ENCODE measurements around the gene SLC45A1. TPM values are rescaled to one million over a fixed set of nuclear protein-coding genes. Genes with fewer than 3 reads are reported as not detected.

The SLC45A1 gene
- total RNA-seq, 2 donors from 2014 or later, result 4.4 to 6.0 TPM

- ATAC-seq (ENCODE audit: insufficient number of reproducible peaks, low FRiP score, low read depth), result no peak
- H3K36me3 ChIP-seq, result no peaks in the 10 kb centered on the region
- no peak for DNase-seq (ENCODE audit: low spot score)
- H3K27ac ChIP-seq, result no peak overlapping the region
- H3K27me3 ChIP-seq (replicated peaks; ENCODE audit: insufficient read depth), result no peaks in the 10 kb centered on the region
- H3K4me1 ChIP-seq (ENCODE audit: control insufficient read depth in 1 of 2, low read depth in 2 of 2), result peaks cover 22 to 66% of the 10 kb centered on the region in 2 donors
- no peak for TF ChIP-seq CTCF (IDR thresholded peaks at IDR 0.05)
- H3K9me3 ChIP-seq, result no peaks in the 10 kb centered on the region
- H3K4me3 ChIP-seq, result no peak overlapping the region
Measured at GRCh38 chr1:8386247-8386646, 68.3 kb downstream of the SLC45A1 start.

DNA sequence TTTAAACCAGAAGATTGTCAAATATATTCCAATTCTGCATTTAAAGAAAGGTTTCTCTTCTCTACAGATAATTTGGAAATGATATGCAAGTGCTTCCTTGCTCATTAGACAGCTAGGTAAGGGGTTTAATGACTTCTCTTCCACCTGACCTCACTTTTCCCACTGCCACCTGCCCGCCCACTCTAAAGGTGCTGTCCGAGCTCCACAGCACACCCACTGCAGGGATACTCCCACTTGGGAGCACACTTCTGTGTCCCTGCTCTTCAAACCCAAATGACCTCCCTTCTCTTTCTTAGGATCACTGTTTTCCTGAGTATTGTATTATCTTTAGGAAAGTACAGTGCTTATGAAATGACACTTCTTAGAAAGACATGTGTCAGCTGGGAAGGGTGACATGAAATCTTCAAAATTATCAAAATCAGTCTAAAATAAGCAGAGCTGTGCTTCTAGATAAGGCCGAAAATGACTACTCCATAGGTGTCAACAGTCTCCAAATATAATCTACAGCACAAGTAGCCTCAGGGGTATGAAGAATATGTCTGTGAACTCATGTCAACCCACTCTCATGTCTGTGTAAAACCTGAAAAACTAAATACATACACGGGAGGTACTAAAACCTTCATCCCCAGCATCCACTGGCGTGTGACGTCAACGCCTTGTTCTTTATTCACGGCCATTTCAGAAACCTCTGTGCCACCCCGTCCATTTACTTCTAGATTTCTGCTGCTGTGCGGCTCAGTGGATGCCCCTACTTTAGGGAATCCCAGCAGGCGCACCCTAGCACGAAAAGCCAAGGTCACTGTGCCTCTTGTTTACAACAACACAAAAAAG, 71.0 kb downstream of the SLC45A1 start:
- no peak for DNase-seq (ENCODE audit: low spot score)
- Histone ChIP-seq H3K27me3 (replicated peaks; ENCODE audit: insufficient read depth) (no peaks in the 10 kb centered on the region), H3K4me3 (no peak overlapping the region), H3K36me3 (no peaks in the 10 kb centered on the region), H3K27ac (no peak overlapping the region), H3K4me1 (ENCODE audit: control insufficient read depth in 1 of 2, low read depth in 2 of 2) (peaks cover 8 to 66% of the 10 kb centered on the region in 2 donors), H3K9me3 (no peaks in the 10 kb centered on the region)
- no peak for ATAC-seq (ENCODE audit: insufficient number of reproducible peaks, low FRiP score, low read depth)
- no peak for TF ChIP-seq CTCF (IDR thresholded peaks at IDR 0.05)

- Histone ChIP-seq H3K27me3 (replicated peaks; ENCODE audit: insufficient read depth) (no peaks in the 10 kb centered on the region), H3K4me3 (no peak overlapping the region), H3K4me1 (ENCODE audit: control insufficient read depth in 1 of 2, low read depth in 2 of 2) (peaks cover 12 to 66% of the 10 kb centered on the region in 2 donors), H3K9me3 (no peaks in the 10 kb centered on the region), H3K27ac (no peak overlapping the region), H3K36me3 (no peaks in the 10 kb centered on the region)
- ATAC-seq (ENCODE audit: insufficient number of reproducible peaks, low FRiP score, low read depth), result no peak
- DNase-seq (ENCODE audit: low spot score), result no peak
- TF ChIP-seq CTCF (IDR thresholded peaks at IDR 0.05), result no peak
Measured at GRCh38 chr1:8389958-8390535, 72.1 kb downstream of the SLC45A1 start.

- H3K9me3 ChIP-seq, result no peaks in the 10 kb centered on the region
- peaks cover 19 to 67% of the 10 kb centered on the region in 2 donors for H3K4me1 ChIP-seq (ENCODE audit: control insufficient read depth in 1 of 2, low read depth in 2 of 2)
- H3K4me3 ChIP-seq, result no peak overlapping the region
- H3K36me3 ChIP-seq, result no peaks in the 10 kb centered on the region
- H3K27ac ChIP-seq, result no peak overlapping the region
- H3K27me3 ChIP-seq (replicated peaks; ENCODE audit: insufficient read depth), result no peaks in the 10 kb centered on the region
- ATAC-seq (ENCODE audit: insufficient number of reproducible peaks, low FRiP score, low read depth) (no peak), DNase-seq (ENCODE audit: low spot score) (no peak)
- TF ChIP-seq CTCF (IDR thresholded peaks at IDR 0.05), result no peak
Measured at GRCh38 chr1:8390707-8391106, 72.8 kb downstream of the SLC45A1 start.

- ATAC-seq (ENCODE audit: insufficient number of reproducible peaks, low FRiP score, low read depth), result no peak
- Histone ChIP-seq H3K4me3 (no peak overlapping the region), H3K36me3 (no peaks in the 10 kb centered on the region), H3K4me1 (ENCODE audit: control insufficient read depth in 1 of 2, low read depth in 2 of 2) (peaks cover 35 to 70% of the 10 kb centered on the region in 2 donors), H3K27ac (no peak overlapping the region), H3K9me3 (no peaks in the 10 kb centered on the region), H3K27me3 (replicated peaks; ENCODE audit: insufficient read depth) (no peaks in the 10 kb centered on the region)
- no peak for TF ChIP-seq CTCF (IDR thresholded peaks at IDR 0.05)
- no peak for DNase-seq (ENCODE audit: low spot score)
Measured at GRCh38 chr1:8392522-8392921, 74.6 kb downstream of the SLC45A1 start.
